Adrenal gland (tissue), 5 donors: Measurements from ENCODE around the gene DACT1.

Experiments
- POLR2A ChIP-seq, 2 donors: fragments of 450-650 bp; IDR thresholded peaks; one replicate each; pipeline ENCODE4 v1.6.1; 2017; ENCODE audit warnings: antibody characterized with exemption in 2 of 2, mild to moderate bottlenecking in 2 of 2, moderate library complexity in 1 of 2
- TF ChIP-seq, protein P1 (sequence below), 6 experiments: fragments of 450-650 bp in 4 of 6; fragments of 200-600 bp in 2 of 6; sonication (generic) in 1 of 6; IDR thresholded peaks; 1 replicate in 5 of 6; 2 replicates in 1 of 6; pipeline versions ENCODE4 v1.5.1 to v1.8.0; 2016 to 2021; ENCODE audit warnings: antibody characterized with exemption in 6 of 6, mild to moderate bottlenecking in 2 of 6, moderate library complexity in 1 of 6
- donor health status: DM: no; HTN: no; CAD: no.

DNA sequence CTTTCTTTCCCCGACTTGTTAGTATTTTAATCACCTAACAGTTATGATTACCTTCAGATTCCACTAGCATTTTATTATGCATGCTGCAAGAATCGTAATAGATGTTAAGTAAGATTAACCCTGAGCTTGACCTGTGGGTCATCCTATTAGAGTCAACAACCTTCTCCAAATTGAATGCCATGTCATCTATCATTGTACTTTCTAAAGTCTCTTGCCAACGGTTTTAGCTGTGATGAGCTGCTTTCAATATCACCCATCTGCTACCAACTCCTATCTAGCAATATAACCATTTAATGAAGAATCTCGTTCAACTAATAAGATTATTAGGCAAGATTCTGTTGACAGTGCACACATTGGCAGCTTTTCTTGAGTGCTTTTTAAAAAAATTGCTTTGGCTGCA, 33.7 kb downstream of the DACT1 start:
- TF ChIP-seq POLR2A (IDR thresholded peaks at IDR 0.05), result no peak
- TF ChIP-seq, protein P1, sequence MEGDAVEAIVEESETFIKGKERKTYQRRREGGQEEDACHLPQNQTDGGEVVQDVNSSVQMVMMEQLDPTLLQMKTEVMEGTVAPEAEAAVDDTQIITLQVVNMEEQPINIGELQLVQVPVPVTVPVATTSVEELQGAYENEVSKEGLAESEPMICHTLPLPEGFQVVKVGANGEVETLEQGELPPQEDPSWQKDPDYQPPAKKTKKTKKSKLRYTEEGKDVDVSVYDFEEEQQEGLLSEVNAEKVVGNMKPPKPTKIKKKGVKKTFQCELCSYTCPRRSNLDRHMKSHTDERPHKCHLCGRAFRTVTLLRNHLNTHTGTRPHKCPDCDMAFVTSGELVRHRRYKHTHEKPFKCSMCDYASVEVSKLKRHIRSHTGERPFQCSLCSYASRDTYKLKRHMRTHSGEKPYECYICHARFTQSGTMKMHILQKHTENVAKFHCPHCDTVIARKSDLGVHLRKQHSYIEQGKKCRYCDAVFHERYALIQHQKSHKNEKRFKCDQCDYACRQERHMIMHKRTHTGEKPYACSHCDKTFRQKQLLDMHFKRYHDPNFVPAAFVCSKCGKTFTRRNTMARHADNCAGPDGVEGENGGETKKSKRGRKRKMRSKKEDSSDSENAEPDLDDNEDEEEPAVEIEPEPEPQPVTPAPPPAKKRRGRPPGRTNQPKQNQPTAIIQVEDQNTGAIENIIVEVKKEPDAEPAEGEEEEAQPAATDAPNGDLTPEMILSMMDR (IDR thresholded peaks at IDR 0.05), result no peak
